SK-N-SH (cell line): Measurements from ENCODE around the gene TIMM23. TPM values are rescaled to one million over a fixed set of nuclear protein-coding genes. Genes with fewer than 3 reads are reported as not detected.

Experiments used
- CTCF ChIA-PET: fragments of 300-600, 350-600 bp; formaldehyde crosslinking; extraction: SDS; loops from one replicate; lab custom pipeline; 2021; lab: Yijun Ruan, JAX
- POLR2A ChIA-PET: fragments of 350-600 bp; sonication (Branson Sonifier 250); formaldehyde crosslinking; extraction: SDS; loops from one replicate; lab custom pipeline; 2020; ENCODE audit warnings: antibody characterized with exemption, inconsistent platforms; lab: Yijun Ruan, JAX
- DNase-seq: peaks from one replicate; pipeline ENCODE4 v3.0.0; 2012
- H2AFZ ChIP-seq: fragments of 200-600 bp; sonication (generic); 2 replicates; pipeline ENCODE4 v1.8.1; 2016; ENCODE audit warnings: antibody characterized with exemption, mild to moderate bottlenecking, low read depth
- H3F3A ChIP-seq: fragments of 200-600 bp; sonication (generic); replicated peaks from 2 replicates; pipeline ENCODE3; 2016; ENCODE audit warnings: antibody characterized with exemption, mild to moderate bottlenecking; ENCODE audit not compliant: insufficient read depth
- H3K27ac ChIP-seq, 2 experiments: fragments of 200-500 bp in 1 of 2; fragments of 200-600 bp in 1 of 2; sonication (Bioruptor generic) in 1 of 2; sonication (generic), shearing (Covaris generic) in 1 of 2; 2 replicates each; pipeline versions ENCODE4 v1.5.1 to v1.6.1; 2014 to 2016; ENCODE audit warnings: low read depth in 2 of 2, inconsistent platforms in 1 of 2, low read length in 1 of 2, mild to moderate bottlenecking in 1 of 2, mixed read lengths in 1 of 2
- H3K27me3 ChIP-seq: fragments of 200-600 bp; sonication (generic), shearing (Covaris generic); 2 replicates; pipeline ENCODE4 v1.6.1; 2016; ENCODE audit warnings: mixed run types; ENCODE audit not compliant: insufficient read depth
- H3K36me3 ChIP-seq, 2 experiments: fragments of 200-500 bp in 1 of 2; fragments of 200-600 bp in 1 of 2; sonication (Bioruptor generic) in 1 of 2; sonication (generic) in 1 of 2; replicated peaks in 1 of 2; 2 replicates each; pipeline versions ENCODE3 to v1.5.1; 2014 to 2016; ENCODE audit warnings: low read length in 1 of 2, mild to moderate bottlenecking in 1 of 2; ENCODE audit not compliant: insufficient read depth in 2 of 2, control insufficient read depth in 1 of 2
- H3K4me1 ChIP-seq, 2 experiments: fragments of 200-500 bp in 1 of 2; fragments of 200-600 bp in 1 of 2; sonication (Bioruptor generic) in 1 of 2; sonication (generic), shearing (Covaris generic) in 1 of 2; 2 replicates each; pipeline versions ENCODE4 v1.5.1 to v1.6.1; 2014 to 2016; ENCODE audit warnings: low read depth in 1 of 2, low read length in 1 of 2, mixed run types in 1 of 2; ENCODE audit not compliant: insufficient read depth in 2 of 2, control insufficient read depth in 1 of 2
- H3K4me2 ChIP-seq: fragments of 200-600 bp; sonication (generic), shearing (Covaris generic); 2 replicates; pipeline ENCODE4 v1.6.1; 2017; ENCODE audit warnings: mixed run types
- H3K4me3 ChIP-seq, 2 experiments: fragments of 200-500 bp in 1 of 2; fragments of 200-600 bp in 1 of 2; sonication (Bioruptor generic) in 1 of 2; sonication (generic), shearing (Covaris generic) in 1 of 2; 2 replicates each; pipeline versions ENCODE4 v1.5.1 to v1.8.1; 2014 to 2016; ENCODE audit warnings: low read depth in 2 of 2, inconsistent platforms in 1 of 2, low read length in 1 of 2, mild to moderate bottlenecking in 1 of 2, mixed read lengths in 1 of 2, moderate library complexity in 1 of 2
- H3K79me2 ChIP-seq: fragments of 200-600 bp; sonication (generic); 2 replicates; pipeline ENCODE4 v1.8.1; 2017; ENCODE audit warnings: mild to moderate bottlenecking; ENCODE audit not compliant: insufficient read depth
- H3K9ac ChIP-seq: fragments of 200-600 bp; sonication (generic); 2 replicates; pipeline ENCODE4 v1.6.1; 2017; ENCODE audit warnings: mixed run types
- H3K9me2 ChIP-seq: fragments of 200-600 bp; sonication (generic); 2 replicates; pipeline ENCODE4 v1.6.1; 2017; ENCODE audit warnings: mixed run types
- H3K9me3 ChIP-seq: fragments of 200-600 bp; sonication (generic); 2 replicates; pipeline ENCODE4 v1.6.1; 2017; ENCODE audit warnings: mixed run types, mild to moderate bottlenecking, moderate library complexity
- H4K20me1 ChIP-seq: fragments of 200-600 bp; sonication (generic); 2 replicates; pipeline ENCODE4 v1.6.1; 2017; ENCODE audit warnings: mild to moderate bottlenecking, mixed run types; ENCODE audit not compliant: insufficient read depth
- CHD2 ChIP-seq: fragments of 150-350 bp; IDR thresholded peaks from 2 replicates; pipeline ENCODE4 v1.6.1; 2018; ENCODE audit warnings: low read length; ENCODE audit not compliant: partially characterized antibody
- ELF1 ChIP-seq: IDR thresholded peaks from 2 replicates; pipeline ENCODE4 v1.4.0; 2012
- FOSL2 ChIP-seq: IDR thresholded peaks from 2 replicates; pipeline ENCODE4 v1.4.0; 2012; ENCODE audit warnings: low read depth, mild to moderate bottlenecking, moderate library complexity, borderline replicate concordance
- FOXJ3 ChIP-seq: sonication (generic); formaldehyde crosslinking; IDR thresholded peaks from 2 replicates; pipeline ENCODE4 v1.5.1; 2020; ENCODE audit warnings: mild to moderate bottlenecking, missing genetic modification reagents
- FOXM1 ChIP-seq: IDR thresholded peaks from 2 replicates; pipeline ENCODE4 v1.4.0; 2012; ENCODE audit warnings: low read depth, mild to moderate bottlenecking
- GABPA ChIP-seq: IDR thresholded peaks from 2 replicates; pipeline ENCODE4 v1.4.0; 2012; ENCODE audit warnings: low read depth, mild to moderate bottlenecking
- MXI1 ChIP-seq: IDR thresholded peaks from 2 replicates; pipeline ENCODE4 v1.6.1; 2012; ENCODE audit warnings: mild to moderate bottlenecking, low read depth, low read length, improper control_type of control experiment
- NFIC ChIP-seq: IDR thresholded peaks from 2 replicates; pipeline ENCODE4 v1.4.0; 2012; ENCODE audit warnings: borderline replicate concordance
- PBX3 ChIP-seq: IDR thresholded peaks from 2 replicates; pipeline ENCODE4; 2012
- POLR2AphosphoS5 ChIP-seq: IDR thresholded peaks from 2 replicates; pipeline ENCODE4 v1.6.1; 2012; ENCODE audit warnings: low read depth, low read length
- RAD21 ChIP-seq: IDR thresholded peaks from 2 replicates; pipeline ENCODE4 v1.6.1; 2012; ENCODE audit warnings: mild to moderate bottlenecking, low read length
- RFX5 ChIP-seq: IDR thresholded peaks from 2 replicates; pipeline ENCODE4 v1.6.1; 2012; ENCODE audit warnings: mild to moderate bottlenecking, improper control_type of control experiment, low read length
- RXRA ChIP-seq: IDR thresholded peaks from 2 replicates; pipeline ENCODE4 v1.4.0; 2012; ENCODE audit warnings: low read depth, mild to moderate bottlenecking, borderline replicate concordance
- SIN3A ChIP-seq: IDR thresholded peaks from 2 replicates; pipeline ENCODE4 v1.6.1; 2012; ENCODE audit warnings: low read depth, mild to moderate bottlenecking, low read length, moderate library complexity, borderline replicate concordance
- TEAD4 ChIP-seq: IDR thresholded peaks from 2 replicates; pipeline ENCODE4 v1.4.0; 2012; ENCODE audit warnings: mild to moderate bottlenecking, borderline replicate concordance; ENCODE audit not compliant: insufficient read depth
- USF1 ChIP-seq: IDR thresholded peaks from 2 replicates; pipeline ENCODE4 v1.4.0; 2012; ENCODE audit warnings: low read depth, borderline replicate concordance
- WGBS: methylation state at CpG from one replicate; pipeline ENCODE4 v1.1.6; 2017; ENCODE audit warnings: low lambda C conversion rate; 5-methylcytosine and 5-hydroxymethylcytosine counted together
- polyA plus RNA-seq, 3 experiments: library from polyadenylated mRNA; depleted of rRNA; stranded (reverse); fragments of >200 nt; gene quantifications; 2 replicates each; pipeline ENCODE4 v1.2.3, GENCODE V29; 2012
- TF ChIP-seq, protein P1 (sequence below): IDR thresholded peaks from 2 replicates; pipeline ENCODE4 v1.4.0; 2012; ENCODE audit warnings: low read depth, borderline replicate concordance
- TF ChIP-seq, protein P2 (sequence below): IDR thresholded peaks from 2 replicates; pipeline ENCODE4 v1.6.1; 2012; ENCODE audit warnings: mild to moderate bottlenecking, low read depth, low read length, moderate library complexity

TIMM23 gene
- polyA plus RNA-seq, 1 of the 3 experiments (the other 2 are of a cell fraction), result 87.0 TPM

DNA sequence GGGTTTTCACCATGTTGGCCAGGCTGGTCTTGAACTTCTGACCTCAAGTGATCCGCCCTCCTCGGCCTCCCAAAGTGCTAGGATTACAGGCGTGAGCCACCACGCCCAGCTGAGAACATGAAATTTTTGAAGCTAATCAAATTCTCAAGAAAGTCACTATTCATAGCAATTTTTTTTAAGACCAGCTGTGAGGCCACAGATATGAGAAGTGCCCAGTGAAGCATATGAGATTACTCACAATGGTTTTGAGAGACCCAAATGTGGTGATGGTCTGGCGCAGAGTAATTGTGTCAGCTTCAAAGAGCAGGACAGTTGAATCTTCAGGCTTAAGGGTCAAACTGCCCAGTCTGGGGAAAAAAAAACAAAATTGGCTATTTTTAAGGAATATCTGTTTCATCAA, 41.9 kb downstream of the TIMM23 start:
- H3K27ac ChIP-seq, result no peak overlapping the region
- no peak overlapping the region for H3K4me2 ChIP-seq
- H3K9ac ChIP-seq, result no peak overlapping the region
- TF ChIP-seq POLR2AphosphoS5 (no peak), RAD21 (no peak), SIN3A (no peak), NFIC (no peak), TEAD4 (no peak), GABPA (no peak), PBX3 (no peak), CHD2 (no peak), MXI1 (no peak), ELF1 (no peak), RFX5 (no peak), FOXJ3 (CRISPR knock-in tag) (no peak), USF1 (no peak), FOXM1 (no peak), RXRA (no peak), FOSL2 (no peak)
- TF ChIP-seq, protein P1, sequence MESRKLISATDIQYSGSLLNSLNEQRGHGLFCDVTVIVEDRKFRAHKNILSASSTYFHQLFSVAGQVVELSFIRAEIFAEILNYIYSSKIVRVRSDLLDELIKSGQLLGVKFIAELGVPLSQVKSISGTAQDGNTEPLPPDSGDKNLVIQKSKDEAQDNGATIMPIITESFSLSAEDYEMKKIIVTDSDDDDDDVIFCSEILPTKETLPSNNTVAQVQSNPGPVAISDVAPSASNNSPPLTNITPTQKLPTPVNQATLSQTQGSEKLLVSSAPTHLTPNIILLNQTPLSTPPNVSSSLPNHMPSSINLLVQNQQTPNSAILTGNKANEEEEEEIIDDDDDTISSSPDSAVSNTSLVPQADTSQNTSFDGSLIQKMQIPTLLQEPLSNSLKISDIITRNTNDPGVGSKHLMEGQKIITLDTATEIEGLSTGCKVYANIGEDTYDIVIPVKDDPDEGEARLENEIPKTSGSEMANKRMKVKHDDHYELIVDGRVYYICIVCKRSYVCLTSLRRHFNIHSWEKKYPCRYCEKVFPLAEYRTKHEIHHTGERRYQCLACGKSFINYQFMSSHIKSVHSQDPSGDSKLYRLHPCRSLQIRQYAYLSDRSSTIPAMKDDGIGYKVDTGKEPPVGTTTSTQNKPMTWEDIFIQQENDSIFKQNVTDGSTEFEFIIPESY, result no peak
- TF ChIP-seq, protein P2, sequence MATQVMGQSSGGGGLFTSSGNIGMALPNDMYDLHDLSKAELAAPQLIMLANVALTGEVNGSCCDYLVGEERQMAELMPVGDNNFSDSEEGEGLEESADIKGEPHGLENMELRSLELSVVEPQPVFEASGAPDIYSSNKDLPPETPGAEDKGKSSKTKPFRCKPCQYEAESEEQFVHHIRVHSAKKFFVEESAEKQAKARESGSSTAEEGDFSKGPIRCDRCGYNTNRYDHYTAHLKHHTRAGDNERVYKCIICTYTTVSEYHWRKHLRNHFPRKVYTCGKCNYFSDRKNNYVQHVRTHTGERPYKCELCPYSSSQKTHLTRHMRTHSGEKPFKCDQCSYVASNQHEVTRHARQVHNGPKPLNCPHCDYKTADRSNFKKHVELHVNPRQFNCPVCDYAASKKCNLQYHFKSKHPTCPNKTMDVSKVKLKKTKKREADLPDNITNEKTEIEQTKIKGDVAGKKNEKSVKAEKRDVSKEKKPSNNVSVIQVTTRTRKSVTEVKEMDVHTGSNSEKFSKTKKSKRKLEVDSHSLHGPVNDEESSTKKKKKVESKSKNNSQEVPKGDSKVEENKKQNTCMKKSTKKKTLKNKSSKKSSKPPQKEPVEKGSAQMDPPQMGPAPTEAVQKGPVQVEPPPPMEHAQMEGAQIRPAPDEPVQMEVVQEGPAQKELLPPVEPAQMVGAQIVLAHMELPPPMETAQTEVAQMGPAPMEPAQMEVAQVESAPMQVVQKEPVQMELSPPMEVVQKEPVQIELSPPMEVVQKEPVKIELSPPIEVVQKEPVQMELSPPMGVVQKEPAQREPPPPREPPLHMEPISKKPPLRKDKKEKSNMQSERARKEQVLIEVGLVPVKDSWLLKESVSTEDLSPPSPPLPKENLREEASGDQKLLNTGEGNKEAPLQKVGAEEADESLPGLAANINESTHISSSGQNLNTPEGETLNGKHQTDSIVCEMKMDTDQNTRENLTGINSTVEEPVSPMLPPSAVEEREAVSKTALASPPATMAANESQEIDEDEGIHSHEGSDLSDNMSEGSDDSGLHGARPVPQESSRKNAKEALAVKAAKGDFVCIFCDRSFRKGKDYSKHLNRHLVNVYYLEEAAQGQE, result no peak
- POLR2A ChIA-PET, result interaction anchor here (0.8 kb wide), 1 partner anchor 17 kb away, joined by 4 read pairs; no protein-coding TSS in a partner anchor
- H3K9me2 ChIP-seq, result no peaks in the 10 kb centered on the region
- no peaks in the 10 kb centered on the region for H3K9me3 ChIP-seq
- peaks cover 48% of the 10 kb centered on the region for H3K79me2 ChIP-seq
- DNase-seq, result no peak
- 95% methylated on average over 5 of the region's 5 CpGs for WGBS
- peaks cover 9% of the 10 kb centered on the region for H3F3A ChIP-seq
- H3K4me3 ChIP-seq, result no peak overlapping the region
- peaks cover 0 to 14% of the 10 kb centered on the region in 2 experiments; a peak in 2 of 4 replicates for H3K4me1 ChIP-seq
- peaks cover 53 to 62% of the 10 kb centered on the region in 2 experiments for H3K36me3 ChIP-seq
- H4K20me1 ChIP-seq, result peaks cover 16% of the 10 kb centered on the region
- H3K27me3 ChIP-seq, result no peaks in the 10 kb centered on the region
- CTCF ChIA-PET, result no interaction called here
- H2AFZ ChIP-seq, result no peak overlapping the region
